Fibroblast of villous mesenchyme (primary cell): ENCODE measurements around the gene ARHGAP6. TPM values are rescaled to one million over a fixed set of nuclear protein-coding genes. Genes with fewer than 3 reads are reported as not detected.

Source experiments
- DNase-seq: peaks from one replicate; pipeline ENCODE4 v3.0.0-alpha.2; 2010; ENCODE audit warnings: low read depth
- H3K4me3 ChIP-seq: 2 replicates; pipeline ENCODE4 v1.5.1; 2011; ENCODE audit warnings: low read depth, mild to moderate bottlenecking, low read length
- total RNA-seq: library from RNA; depleted of rRNA; stranded (reverse); fragments of >200 nt; gene quantifications from 2 replicates; pipeline ENCODE4 v1.2.3, GENCODE V29; 2012
- TF ChIP-seq, protein P1 (sequence below): IDR thresholded peaks from 2 replicates; pipeline ENCODE4 v1.5.1; 2012; ENCODE audit warnings: low read depth, mild to moderate bottlenecking, low read length; ENCODE audit not compliant: insufficient read depth

ARHGAP6 gene
- total RNA-seq, 1 donor, result 1.7 TPM

DNA sequence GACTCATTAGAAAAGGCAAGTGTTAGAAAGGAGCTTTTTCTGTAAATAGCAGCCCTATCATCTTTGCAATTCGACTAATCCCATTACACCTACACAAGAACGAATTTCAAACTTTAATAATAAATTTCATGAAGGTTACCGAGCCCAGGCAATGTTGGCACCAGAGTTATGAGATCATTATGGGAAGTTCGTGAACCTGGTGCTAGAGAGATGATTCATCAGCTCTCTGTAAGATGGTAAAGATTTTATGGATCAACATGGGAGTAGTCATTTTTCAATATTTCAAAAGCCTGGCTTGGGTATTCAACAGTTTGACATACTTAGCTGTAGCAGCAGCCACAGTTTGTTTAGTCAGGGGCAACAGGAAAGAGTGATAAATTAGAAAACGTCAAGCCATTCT, 336.7 kb downstream of the ARHGAP6 start:
- no peak overlapping the region for H3K4me3 ChIP-seq
- TF ChIP-seq, protein P1, sequence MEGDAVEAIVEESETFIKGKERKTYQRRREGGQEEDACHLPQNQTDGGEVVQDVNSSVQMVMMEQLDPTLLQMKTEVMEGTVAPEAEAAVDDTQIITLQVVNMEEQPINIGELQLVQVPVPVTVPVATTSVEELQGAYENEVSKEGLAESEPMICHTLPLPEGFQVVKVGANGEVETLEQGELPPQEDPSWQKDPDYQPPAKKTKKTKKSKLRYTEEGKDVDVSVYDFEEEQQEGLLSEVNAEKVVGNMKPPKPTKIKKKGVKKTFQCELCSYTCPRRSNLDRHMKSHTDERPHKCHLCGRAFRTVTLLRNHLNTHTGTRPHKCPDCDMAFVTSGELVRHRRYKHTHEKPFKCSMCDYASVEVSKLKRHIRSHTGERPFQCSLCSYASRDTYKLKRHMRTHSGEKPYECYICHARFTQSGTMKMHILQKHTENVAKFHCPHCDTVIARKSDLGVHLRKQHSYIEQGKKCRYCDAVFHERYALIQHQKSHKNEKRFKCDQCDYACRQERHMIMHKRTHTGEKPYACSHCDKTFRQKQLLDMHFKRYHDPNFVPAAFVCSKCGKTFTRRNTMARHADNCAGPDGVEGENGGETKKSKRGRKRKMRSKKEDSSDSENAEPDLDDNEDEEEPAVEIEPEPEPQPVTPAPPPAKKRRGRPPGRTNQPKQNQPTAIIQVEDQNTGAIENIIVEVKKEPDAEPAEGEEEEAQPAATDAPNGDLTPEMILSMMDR, result no peak
- DNase-seq, result peak; percentile 36

DNA sequence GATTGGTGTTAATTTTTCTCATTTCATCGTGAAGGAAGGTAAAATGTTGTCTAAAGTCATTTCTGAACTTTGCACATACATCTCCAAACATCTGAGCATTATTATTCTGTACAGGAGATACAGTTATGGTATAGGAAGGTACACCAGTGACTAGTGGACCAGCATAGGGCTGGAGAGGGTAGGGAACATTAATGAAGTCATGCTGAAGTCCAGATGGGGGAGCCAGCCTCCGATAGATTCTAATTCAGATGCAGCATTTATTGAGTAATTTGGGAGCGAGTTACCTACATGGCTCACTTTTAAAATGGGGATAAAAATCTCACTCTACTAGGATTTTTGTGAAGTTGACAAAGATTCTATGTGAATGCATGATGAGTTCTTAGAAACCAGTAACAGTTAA, 337.6 kb downstream of the ARHGAP6 start:
- no peak overlapping the region for H3K4me3 ChIP-seq
- TF ChIP-seq, protein P1, result no peak
- no peak for DNase-seq

DNA sequence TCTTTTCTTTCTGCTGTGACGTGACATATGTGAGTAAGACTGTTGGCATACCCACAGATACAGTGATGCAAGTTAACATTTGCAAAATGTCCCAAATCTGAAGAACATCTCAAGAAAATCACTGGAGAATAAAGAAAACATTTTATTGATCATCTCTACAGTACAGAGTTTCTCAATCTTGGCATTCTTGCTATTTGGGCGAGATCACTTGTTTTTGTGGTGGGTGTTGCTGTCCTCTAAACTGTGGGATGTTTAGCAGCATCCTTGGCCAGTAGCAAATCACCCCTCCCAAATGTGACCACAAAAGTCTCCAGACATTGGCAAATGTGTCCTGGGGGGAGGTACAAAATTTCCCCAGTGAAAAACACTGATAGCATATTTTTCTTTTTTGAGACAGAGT, 343.7 kb downstream of the ARHGAP6 start:
- no peak for DNase-seq
- TF ChIP-seq, protein P1, result no peak
- H3K4me3 ChIP-seq, result no peak overlapping the region

- H3K4me3 ChIP-seq, result no peak overlapping the region
- DNase-seq, result peak; percentile 63
- TF ChIP-seq, protein P1, result no peak
Observed at GRCh38 chrX:11319806-11320520, 345.8 kb downstream of the ARHGAP6 start.

DNA sequence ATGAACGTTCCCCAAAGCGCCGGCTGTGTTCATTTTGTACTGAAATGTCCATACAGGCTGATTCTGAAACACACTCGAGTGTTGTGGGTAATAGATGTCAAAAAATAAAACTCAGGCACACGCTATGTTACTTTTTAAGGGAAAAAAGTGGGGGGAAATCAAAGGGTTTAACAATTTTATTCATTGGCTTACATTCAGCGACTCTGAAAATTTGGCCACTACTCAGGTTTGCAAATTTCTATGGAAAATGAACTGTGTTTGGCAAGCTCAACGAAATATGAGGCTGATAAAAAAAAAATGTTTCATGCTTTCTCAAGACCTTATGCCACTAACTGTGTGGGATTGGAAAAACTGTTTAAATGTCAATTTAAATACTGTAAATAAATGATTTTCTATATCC, 354.0 kb downstream of the ARHGAP6 start:
- no peak overlapping the region for H3K4me3 ChIP-seq
- TF ChIP-seq, protein P1, result no peak
- no peak for DNase-seq

- H3K4me3 ChIP-seq, result no peak overlapping the region
- TF ChIP-seq, protein P1, result no peak
- peak; percentile 27 for DNase-seq
Observed at GRCh38 chrX:11309220-11309619, 356.5 kb downstream of the ARHGAP6 start.

DNA sequence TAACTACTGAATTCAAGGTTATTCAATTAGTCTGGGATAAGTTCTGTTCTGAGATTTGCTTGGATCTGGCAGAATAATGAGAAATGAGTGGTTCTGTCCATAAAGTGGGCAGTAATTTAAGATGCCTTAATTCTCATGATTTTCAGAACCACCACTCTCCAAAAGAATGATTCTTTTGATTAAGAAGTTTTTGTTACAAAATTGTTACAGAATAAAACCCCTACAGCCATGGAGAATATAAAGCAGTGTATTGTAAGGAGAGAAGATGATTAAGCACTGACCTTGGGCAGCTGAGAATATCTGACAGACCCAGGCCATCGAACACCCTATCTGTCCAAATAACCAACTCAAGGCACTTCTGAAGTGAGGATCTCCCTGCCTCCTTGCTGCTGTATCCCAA, 360.1 kb downstream of the ARHGAP6 start:
- no peak overlapping the region for H3K4me3 ChIP-seq
- TF ChIP-seq, protein P1, result no peak
- DNase-seq, result no peak
